ENCODE data around the gene DOCK2. TPM values are rescaled to one million over a fixed set of nuclear protein-coding genes. Genes with fewer than 3 reads are reported as not detected.

Gene DOCK2
- polyA plus RNA-seq, 3 donors: 57.5 to 178 (median 115) TPM

- H3K9me3 ChIP-seq (replicated peaks in 1 of 2; ENCODE audit: control insufficient read depth in 1 of 2, insufficient read depth in 1 of 2, low read length in 2 of 2): no peaks in the 10 kb centered on the region
- no peaks in the 10 kb centered on the region for H3K27me3 ChIP-seq (ENCODE audit: control insufficient read depth in 2 of 2, insufficient read depth in 2 of 2, low read length in 2 of 2)
- H2AFZ ChIP-seq (ENCODE audit: insufficient read depth, low read depth, low read length, poor library complexity, severe bottlenecking): no peak overlapping the region
- no peaks in the 10 kb centered on the region for H3K9me3 Mint-ChIP-seq
- H3K9ac ChIP-seq (ENCODE audit: insufficient read depth, low read length, poor library complexity, severe bottlenecking): no peak overlapping the region
- no peak overlapping the region for H3K4me3 ChIP-seq (replicated peaks in 1 of 3; ENCODE audit: low read depth in 2 of 3, low read length in 3 of 3)
- H3K36me3 ChIP-seq (replicated peaks in 1 of 2; ENCODE audit: control insufficient read depth in 1 of 2, insufficient read depth in 2 of 2, low read length in 2 of 2): peaks cover 47 to 84% of the 10 kb centered on the region in 2 donors
- peaks cover 85% of the 10 kb centered on the region for H3K79me2 ChIP-seq (ENCODE audit: insufficient read depth, low read length)
- intact Hi-C loops (cut with micrococcal nuclease): no loop called here
- H3K36me3 Mint-ChIP-seq: peaks cover 43 to 52% of the 10 kb centered on the region in 2 donors
- H3K4me2 ChIP-seq (replicated peaks; ENCODE audit: extremely low read depth, low read length, poor library complexity, severe bottlenecking): no peak overlapping the region
- H3K4me1 Mint-ChIP-seq: peaks cover 22% of the 10 kb centered on the region
- H3K4me3 Mint-ChIP-seq: no peak overlapping the region
- peak overlapping the region in 6 of 7 donors; percentile 46 to 86 (median 66) for H3K27ac Mint-ChIP-seq
- no peaks in the 10 kb centered on the region for H3K27me3 Mint-ChIP-seq (ENCODE audit: low read depth in 3 of 3)
- DNase-seq: no peak
- TF ChIP-seq CTCF (IDR thresholded peaks at IDR 0.05): no peak
- WGBS (ENCODE audit: insufficient coverage): 71% methylated on average over 4 of the region's 9 CpGs
- H3K4me1 ChIP-seq (ENCODE audit: control insufficient read depth in 1 of 2, insufficient read depth in 2 of 2, low read length in 2 of 2): peaks cover 9 to 14% of the 10 kb centered on the region in 2 donors
- H4K20me1 ChIP-seq (ENCODE audit: insufficient read depth, low read length): peaks cover 96% of the 10 kb centered on the region
- H3K27ac ChIP-seq (ENCODE audit: low read depth in 1 of 2, low read length in 2 of 2): peak overlapping the region in 1 of 2 donors; percentile 29
Observed at GRCh38 chr5:169667896-169668674, 31.0 kb downstream of the DOCK2 start.

- H2AFZ ChIP-seq (ENCODE audit: insufficient read depth, low read depth, low read length, poor library complexity, severe bottlenecking): no peak overlapping the region
- peaks cover 53 to 84% of the 10 kb centered on the region in 2 donors for H3K36me3 ChIP-seq (replicated peaks in 1 of 2; ENCODE audit: control insufficient read depth in 1 of 2, insufficient read depth in 2 of 2, low read length in 2 of 2)
- no peaks in the 10 kb centered on the region for H3K9me3 ChIP-seq (replicated peaks in 1 of 2; ENCODE audit: control insufficient read depth in 1 of 2, insufficient read depth in 1 of 2, low read length in 2 of 2)
- peaks cover 78% of the 10 kb centered on the region for H3K79me2 ChIP-seq (ENCODE audit: insufficient read depth, low read length)
- no peak for DNase-seq
- intact Hi-C loops (cut with micrococcal nuclease): no loop called here
- H3K4me2 ChIP-seq (replicated peaks; ENCODE audit: extremely low read depth, low read length, poor library complexity, severe bottlenecking): no peak overlapping the region
- Mint-ChIP-seq H3K36me3 (peaks cover 47 to 55% of the 10 kb centered on the region in 2 donors), H3K9me3 (no peaks in the 10 kb centered on the region), H3K4me3 (no peak overlapping the region), H3K27ac (peak overlapping the region in 2 of 7 donors; percentile 62 to 64), H3K4me1 (peaks cover 16% of the 10 kb centered on the region), H3K27me3 (ENCODE audit: low read depth in 3 of 3) (no peaks in the 10 kb centered on the region)
- 97% methylated on average over 3 of the region's 4 CpGs for WGBS (ENCODE audit: insufficient coverage)
- TF ChIP-seq CTCF (IDR thresholded peaks at IDR 0.05): no peak
- H3K27ac ChIP-seq (ENCODE audit: low read depth in 1 of 2, low read length in 2 of 2): peak overlapping the region in 1 of 2 donors; percentile 29
- peaks cover 3 to 7% of the 10 kb centered on the region in 2 donors for H3K4me1 ChIP-seq (ENCODE audit: control insufficient read depth in 1 of 2, insufficient read depth in 2 of 2, low read length in 2 of 2)
- H4K20me1 ChIP-seq (ENCODE audit: insufficient read depth, low read length): peaks cover 96% of the 10 kb centered on the region
- H3K9ac ChIP-seq (ENCODE audit: insufficient read depth, low read length, poor library complexity, severe bottlenecking): no peak overlapping the region
- H3K4me3 ChIP-seq (replicated peaks in 1 of 3; ENCODE audit: low read depth in 2 of 3, low read length in 3 of 3): no peak overlapping the region
- no peaks in the 10 kb centered on the region for H3K27me3 ChIP-seq (ENCODE audit: control insufficient read depth in 2 of 2, insufficient read depth in 2 of 2, low read length in 2 of 2)
Observed at GRCh38 chr5:169668732-169669131, 31.7 kb downstream of the DOCK2 start.

All from CD14-positive monocyte (primary cell).